ENCODE measurements around the gene GRIK2. TPM values are rescaled to one million over a fixed set of nuclear protein-coding genes. Genes with fewer than 3 reads are reported as not detected.

GRIK2 gene
- total RNA-seq, 1 experiment from 2014 or later, result 0.29 TPM

DNA sequence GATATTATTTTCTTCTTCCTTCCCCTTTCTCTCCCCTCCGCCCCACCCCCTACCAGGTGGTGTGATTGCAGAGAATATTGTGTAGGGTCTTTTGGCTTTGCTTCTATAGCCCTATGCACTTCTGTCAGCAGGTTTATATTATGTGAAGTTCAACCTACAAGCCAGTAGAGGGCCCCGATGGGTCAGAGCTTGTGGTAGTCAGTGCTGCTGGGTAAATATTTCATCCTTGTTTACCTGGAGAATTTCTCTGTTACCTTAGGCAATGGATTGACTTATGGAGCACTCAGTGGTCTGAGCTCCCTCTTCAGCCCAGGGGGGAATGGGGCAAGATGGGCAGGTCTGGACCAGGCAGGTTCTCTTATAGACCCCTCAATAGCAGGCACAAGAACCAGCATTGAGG is 720.9 kb downstream of the GRIK2 start:
- no peaks in the 10 kb centered on the region for H3K36me3 ChIP-seq (ENCODE audit: control insufficient read depth, insufficient read depth, low read length)
- no peaks in the 10 kb centered on the region for H3K27me3 ChIP-seq (replicated peaks; ENCODE audit: control insufficient read depth, insufficient read depth, low read length)
- Mint-ChIP-seq H3K36me3 (ENCODE audit: insufficient read depth, unreplicated experiment) (no peaks in the 10 kb centered on the region), H3K4me3 (ENCODE audit: unreplicated experiment) (no peak overlapping the region), H3K27ac (ENCODE audit: unreplicated experiment) (no peak overlapping the region), H3K27me3 (ENCODE audit: insufficient read depth, unreplicated experiment) (no peaks in the 10 kb centered on the region), H3K9me3 (ENCODE audit: unreplicated experiment) (no peaks in the 10 kb centered on the region), H3K4me1 (ENCODE audit: low read depth, unreplicated experiment) (no peaks in the 10 kb centered on the region)
- ChIA-PET CTCF (no interaction called here), POLR2A (no interaction called here)
- no peak overlapping the region for H3K4me3 ChIP-seq (ENCODE audit: low read depth, low read length)
- peak in 1 of 2 experiments; percentile 37 for TF ChIP-seq CTCF (IDR thresholded peaks at IDR 0.05; ENCODE audit: insufficient read depth in 1 of 2, low read depth in 1 of 2, low read length in 1 of 2, severe bottlenecking in 1 of 2, unreplicated experiment in 1 of 2)
- no TSS peak for BruUV-seq (replicated peaks)
- no peaks in the 10 kb centered on the region for H3K4me1 ChIP-seq
- intact Hi-C loops (cut with micrococcal nuclease; ENCODE audit: unreplicated experiment), result loop anchor here (1.0 to 2.0 kb wide), 2 partner anchors 1009 to 1158 kb away; no protein-coding TSS in a partner anchor
- peak in 1 of 2 experiments; percentile 27 for DNase-seq
- H3K9me3 ChIP-seq, result no peaks in the 10 kb centered on the region

DNA sequence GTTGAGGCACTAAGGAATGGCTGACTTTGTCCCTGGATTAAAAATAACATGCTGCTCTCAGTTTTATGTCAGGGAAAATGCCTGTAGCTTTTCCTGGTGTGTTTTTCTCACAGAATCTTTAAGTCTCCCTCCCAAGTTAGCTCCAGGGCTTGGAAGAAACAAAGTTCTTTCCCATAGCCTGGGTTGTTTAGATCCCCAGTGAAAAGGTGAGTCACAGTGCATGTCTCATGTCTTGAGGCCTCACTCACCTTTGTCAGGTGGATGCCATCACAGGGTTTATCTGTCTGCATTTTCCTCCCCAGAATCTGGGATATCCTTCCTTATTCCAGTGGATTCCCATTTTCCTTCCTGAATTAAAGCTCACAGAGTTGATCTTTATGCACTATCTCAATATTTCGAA is 722.4 kb downstream of the GRIK2 start:
- ChIA-PET POLR2A (no interaction called here), CTCF (no interaction called here)
- Mint-ChIP-seq H3K9me3 (ENCODE audit: unreplicated experiment) (no peaks in the 10 kb centered on the region), H3K4me1 (ENCODE audit: low read depth, unreplicated experiment) (no peaks in the 10 kb centered on the region), H3K27me3 (ENCODE audit: insufficient read depth, unreplicated experiment) (no peaks in the 10 kb centered on the region), H3K27ac (ENCODE audit: unreplicated experiment) (no peak overlapping the region), H3K4me3 (ENCODE audit: unreplicated experiment) (no peak overlapping the region), H3K36me3 (ENCODE audit: insufficient read depth, unreplicated experiment) (no peaks in the 10 kb centered on the region)
- Histone ChIP-seq H3K9me3 (no peaks in the 10 kb centered on the region), H3K36me3 (ENCODE audit: control insufficient read depth, insufficient read depth, low read length) (no peaks in the 10 kb centered on the region), H3K27me3 (replicated peaks; ENCODE audit: control insufficient read depth, insufficient read depth, low read length) (no peaks in the 10 kb centered on the region), H3K4me1 (no peaks in the 10 kb centered on the region), H3K4me3 (ENCODE audit: low read depth, low read length) (no peak overlapping the region)
- intact Hi-C loops (cut with micrococcal nuclease; ENCODE audit: unreplicated experiment), result loop anchor here (2.0 kb wide), 1 partner anchor 1157 kb away; no protein-coding TSS in a partner anchor
- no TSS peak for BruUV-seq (replicated peaks)
- DNase-seq, result no peak
- TF ChIP-seq CTCF (IDR thresholded peaks at IDR 0.05; ENCODE audit: insufficient read depth in 1 of 2, low read depth in 1 of 2, low read length in 1 of 2, severe bottlenecking in 1 of 2, unreplicated experiment in 1 of 2), result no peak

DNA sequence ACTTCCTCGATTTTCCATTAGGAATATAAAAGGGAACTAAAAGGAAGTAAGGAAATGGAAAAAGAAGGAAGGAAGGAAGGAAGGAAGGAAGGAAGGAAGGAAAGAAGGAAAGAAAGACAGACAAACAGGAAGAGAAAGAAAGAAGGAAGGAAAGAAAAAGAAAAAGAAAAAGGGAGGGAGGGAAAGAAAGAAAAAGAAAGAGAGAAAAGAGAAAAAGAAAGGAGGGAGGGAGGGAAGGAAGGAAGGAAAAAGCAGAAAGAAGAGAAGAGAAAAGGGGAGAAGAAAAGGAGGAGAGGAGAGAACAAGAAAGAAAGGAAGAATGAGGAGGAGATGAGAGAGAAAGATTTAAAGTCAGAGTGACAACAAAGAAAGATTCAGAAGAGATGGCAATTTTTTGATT is 724.5 kb downstream of the GRIK2 start:
- no peak overlapping the region for H3K27ac Mint-ChIP-seq (ENCODE audit: unreplicated experiment)

More for the DNA sequence above, 724.5 kb downstream of the GRIK2 start:
- Mint-ChIP-seq H3K27me3 (ENCODE audit: insufficient read depth, unreplicated experiment) (no peaks in the 10 kb centered on the region), H3K36me3 (ENCODE audit: insufficient read depth, unreplicated experiment) (no peaks in the 10 kb centered on the region), H3K4me1 (ENCODE audit: low read depth, unreplicated experiment) (no peaks in the 10 kb centered on the region), H3K4me3 (ENCODE audit: unreplicated experiment) (no peak overlapping the region), H3K9me3 (ENCODE audit: unreplicated experiment) (no peaks in the 10 kb centered on the region)
- POLR2A ChIA-PET, result no interaction called here
- no peak for DNase-seq
- no TSS peak for BruUV-seq (replicated peaks)
- H3K36me3 ChIP-seq (ENCODE audit: control insufficient read depth, insufficient read depth, low read length), result no peaks in the 10 kb centered on the region
- CTCF ChIA-PET, result no interaction called here
- H3K4me3 ChIP-seq (ENCODE audit: low read depth, low read length), result no peak overlapping the region
- H3K9me3 ChIP-seq, result no peaks in the 10 kb centered on the region
- H3K4me1 ChIP-seq, result no peaks in the 10 kb centered on the region
- no peak for TF ChIP-seq CTCF (IDR thresholded peaks at IDR 0.05; ENCODE audit: insufficient read depth in 1 of 2, low read depth in 1 of 2, low read length in 1 of 2, severe bottlenecking in 1 of 2, unreplicated experiment in 1 of 2)
- intact Hi-C loops (cut with micrococcal nuclease; ENCODE audit: unreplicated experiment), result no loop called here
- no peaks in the 10 kb centered on the region for H3K27me3 ChIP-seq (replicated peaks; ENCODE audit: control insufficient read depth, insufficient read depth, low read length)
